Astrocyte of the spinal cord (primary cell): ENCODE data around the gene RAX2.

Experiments used
- DNase-seq: peaks from one replicate; pipeline ENCODE4 v3.0.0; 2011; ENCODE audit warnings: low read depth, low spot score
- H3K4me3 ChIP-seq: 2 replicates; pipeline ENCODE4 v1.5.1; 2011; ENCODE audit warnings: low read depth, mild to moderate bottlenecking, low read length, moderate library complexity
- in situ Hi-C: cut with HindIII; loops from 2 replicates; pipeline ENCODE4 v1.10.0; 2017; ENCODE audit warnings: low sequenced_read_pairs
- TF ChIP-seq, protein P1 (sequence below): IDR thresholded peaks from 2 replicates; pipeline ENCODE4 v1.5.1; 2012; ENCODE audit warnings: low read depth, mild to moderate bottlenecking, low read length, inconsistent platforms

RAX2 gene

GRCh38 chr19:3750211-3750610, 21.8 kb downstream of the RAX2 start:
- in situ Hi-C loops, result no loop called here
- H3K4me3 ChIP-seq, result no peak overlapping the region
- TF ChIP-seq, protein P1, sequence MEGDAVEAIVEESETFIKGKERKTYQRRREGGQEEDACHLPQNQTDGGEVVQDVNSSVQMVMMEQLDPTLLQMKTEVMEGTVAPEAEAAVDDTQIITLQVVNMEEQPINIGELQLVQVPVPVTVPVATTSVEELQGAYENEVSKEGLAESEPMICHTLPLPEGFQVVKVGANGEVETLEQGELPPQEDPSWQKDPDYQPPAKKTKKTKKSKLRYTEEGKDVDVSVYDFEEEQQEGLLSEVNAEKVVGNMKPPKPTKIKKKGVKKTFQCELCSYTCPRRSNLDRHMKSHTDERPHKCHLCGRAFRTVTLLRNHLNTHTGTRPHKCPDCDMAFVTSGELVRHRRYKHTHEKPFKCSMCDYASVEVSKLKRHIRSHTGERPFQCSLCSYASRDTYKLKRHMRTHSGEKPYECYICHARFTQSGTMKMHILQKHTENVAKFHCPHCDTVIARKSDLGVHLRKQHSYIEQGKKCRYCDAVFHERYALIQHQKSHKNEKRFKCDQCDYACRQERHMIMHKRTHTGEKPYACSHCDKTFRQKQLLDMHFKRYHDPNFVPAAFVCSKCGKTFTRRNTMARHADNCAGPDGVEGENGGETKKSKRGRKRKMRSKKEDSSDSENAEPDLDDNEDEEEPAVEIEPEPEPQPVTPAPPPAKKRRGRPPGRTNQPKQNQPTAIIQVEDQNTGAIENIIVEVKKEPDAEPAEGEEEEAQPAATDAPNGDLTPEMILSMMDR, result no peak
- no peak for DNase-seq

- TF ChIP-seq, protein P1, result no peak
- no peak overlapping the region for H3K4me3 ChIP-seq
- in situ Hi-C loops, result no loop called here
- no peak for DNase-seq
Measured at GRCh38 chr19:3748965-3749364, 23.1 kb downstream of the RAX2 start.

DNA sequence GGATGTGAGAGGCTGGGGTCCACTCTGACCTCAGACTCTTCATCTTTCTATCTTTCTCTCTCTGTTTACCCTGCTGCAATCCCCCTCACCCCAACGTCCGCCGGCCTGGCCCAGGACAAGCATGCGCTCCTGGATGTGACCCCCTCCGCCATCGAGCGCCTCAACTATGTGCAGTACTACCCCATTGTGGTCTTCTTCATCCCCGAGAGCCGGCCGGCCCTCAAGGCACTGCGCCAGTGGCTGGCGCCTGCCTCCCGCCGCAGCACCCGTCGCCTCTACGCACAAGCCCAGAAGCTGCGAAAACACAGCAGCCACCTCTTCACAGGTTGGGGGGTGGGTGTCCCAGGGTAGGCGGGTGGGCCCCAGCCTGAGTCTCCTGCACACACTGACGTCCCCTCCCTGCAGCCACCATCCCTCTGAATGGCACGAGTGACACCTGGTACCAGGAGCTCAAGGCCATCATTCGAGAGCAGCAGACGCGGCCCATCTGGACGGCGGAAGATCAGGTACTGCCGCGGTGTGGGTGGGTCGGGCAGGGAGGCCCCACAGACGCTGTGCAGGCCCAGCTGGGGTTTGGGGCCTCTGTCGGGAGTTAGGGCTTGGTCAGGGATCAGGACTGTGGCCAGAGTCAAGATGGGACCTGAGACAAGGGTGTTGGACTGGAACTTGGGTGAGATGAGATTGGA, 25.5 kb downstream of the RAX2 start:
- no peak overlapping the region for H3K4me3 ChIP-seq
- TF ChIP-seq, protein P1, result no peak
- no peak for DNase-seq
- in situ Hi-C loops, result no loop called here

GRCh38 chr19:3745363-3746045, 26.5 kb downstream of the RAX2 start:
- H3K4me3 ChIP-seq, result no peak overlapping the region
- DNase-seq, result no peak
- in situ Hi-C loops, result no loop called here
- TF ChIP-seq, protein P1, result no peak

- in situ Hi-C loops, result no loop called here
- TF ChIP-seq, protein P1, result no peak
- no peak overlapping the region for H3K4me3 ChIP-seq
- DNase-seq, result no peak
Measured at GRCh38 chr19:3743486-3743885, 28.5 kb downstream of the RAX2 start.

DNA sequence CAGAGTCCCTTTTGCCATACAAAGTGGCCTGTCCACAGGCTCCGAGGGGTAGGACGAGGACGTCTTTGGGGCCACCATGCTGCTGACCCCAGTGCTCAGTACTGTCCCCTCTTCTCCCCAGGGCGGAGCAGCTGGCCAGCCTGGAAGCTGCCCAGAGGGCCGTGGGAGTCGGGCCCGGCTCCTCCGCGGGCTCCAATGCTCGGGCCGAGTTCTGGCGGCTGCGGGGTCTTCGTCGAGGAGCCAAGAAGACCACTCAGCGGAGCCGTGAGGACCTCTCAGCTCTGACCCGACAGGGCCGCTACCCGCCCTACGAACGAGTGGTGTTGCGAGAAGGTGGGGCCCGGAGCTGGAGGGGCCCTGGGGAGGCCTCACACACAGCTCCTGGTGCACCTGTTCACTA, 31.6 kb downstream of the RAX2 start:
- no peak for DNase-seq
- H3K4me3 ChIP-seq, result no peak overlapping the region
- in situ Hi-C loops, result no loop called here
- TF ChIP-seq, protein P1, result no peak
